Esophagus mucosa (tissue), 1 donor: Measurements from ENCODE around the gene PXK. TPM values are rescaled to one million over a fixed set of nuclear protein-coding genes. Genes with fewer than 3 reads are reported as not detected.
"Not testable (repeated sequence)": the region's sequence is repeated elsewhere in the genome, so short reads cannot be mapped to it uniquely, and the experiment has no call there.

Experiments
- ATAC-seq: fragments of 200-7000 bp; cut with Tn5 transposase; one replicate; pipeline ENCODE4 v1.9.1; 2020
- total RNA-seq: library from RNA; stranded (reverse); gene quantifications from one replicate; pipeline ENCODE4 v1.2.4, GENCODE V29; 2023
- donor health status: DM: yes; HTN: yes; CAD: no.

The PXK gene
- total RNA-seq = 14.2 TPM

DNA sequence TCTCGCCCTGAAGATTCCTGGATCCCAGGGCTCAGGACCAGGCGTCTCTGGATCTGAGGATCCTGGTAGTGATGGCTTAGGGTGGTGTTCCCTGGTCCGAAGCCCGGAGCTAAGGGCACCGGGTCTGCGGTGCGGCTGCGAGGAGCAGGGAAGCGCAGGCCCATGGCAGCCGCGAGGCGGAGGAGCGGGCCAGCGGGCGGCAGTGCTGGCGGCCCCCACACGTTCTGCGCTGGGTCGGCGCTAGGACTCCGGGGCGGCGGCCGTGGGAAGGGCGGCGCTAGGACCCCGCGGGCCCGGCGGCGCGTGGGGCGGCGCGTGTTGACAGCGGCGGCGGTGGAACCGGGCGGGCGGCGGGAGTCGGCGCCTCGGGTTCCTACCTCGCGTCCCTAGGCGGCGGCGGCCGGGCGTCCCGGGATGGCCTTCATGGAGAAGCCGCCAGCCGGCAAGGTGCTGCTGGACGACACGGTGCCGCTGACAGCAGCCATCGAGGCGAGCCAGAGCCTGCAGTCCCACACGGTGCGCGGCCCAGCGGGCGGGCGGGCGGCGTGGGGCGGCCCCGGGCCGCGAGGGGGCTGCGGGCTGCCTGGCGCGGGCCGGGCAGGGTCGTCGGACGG lies at the start of gene PXK:
Gene PXK, plus strand, starts transcription at position 318 of the 614 bp plus-strand sequence. Its CDS starts 97 bp downstream, at position 415.
- peak; percentile 87 for ATAC-seq

DNA sequence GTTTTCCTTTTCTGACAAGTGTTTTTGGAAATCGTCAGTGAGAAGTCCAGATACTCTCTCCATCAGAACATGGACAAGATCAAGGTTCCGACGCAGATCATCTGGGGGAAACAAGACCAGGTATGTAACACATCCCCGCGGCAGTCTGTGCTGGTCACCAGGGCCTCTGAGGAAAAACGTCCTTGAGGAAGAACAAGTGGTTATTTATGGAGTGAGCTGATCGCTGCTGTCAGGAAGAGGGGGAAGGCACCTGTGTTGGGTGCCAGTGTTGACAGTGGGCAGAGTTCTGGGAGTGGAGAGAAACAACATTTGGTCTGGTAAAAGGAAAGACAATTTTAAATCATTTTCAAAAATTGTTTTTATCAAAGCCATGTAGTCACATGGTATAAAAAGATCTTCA lies 47.4 kb upstream of the PXK start:
- ATAC-seq = no peak

DNA sequence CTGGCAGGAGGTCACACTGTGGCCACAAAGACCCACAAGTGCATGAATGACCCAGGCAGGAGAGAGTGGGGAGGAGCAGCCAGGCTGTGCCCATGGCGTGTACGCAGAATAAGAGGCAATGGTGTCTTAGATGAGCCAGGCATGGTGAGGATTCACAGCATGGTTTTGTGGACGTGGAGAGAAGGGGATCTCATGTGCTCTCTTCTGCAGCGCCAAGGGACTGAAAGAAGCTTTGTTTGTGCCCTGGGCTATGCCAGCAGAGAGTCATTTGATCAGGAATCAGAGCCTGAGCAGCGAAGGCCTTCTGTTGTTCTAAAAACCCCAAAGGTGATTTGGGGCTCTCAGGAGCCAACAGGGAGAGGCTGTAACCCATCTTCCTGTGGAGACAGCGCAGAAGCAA lies 45.3 kb upstream of the PXK start:
- ATAC-seq = no peak

GRCh38 chr3:58288011-58288728 lies 44.5 kb upstream of the PXK start:
- ATAC-seq = no peak

- not testable (repeated sequence) for ATAC-seq
Observed at GRCh38 chr3:58288964-58289613, 43.6 kb upstream of the PXK start.

DNA sequence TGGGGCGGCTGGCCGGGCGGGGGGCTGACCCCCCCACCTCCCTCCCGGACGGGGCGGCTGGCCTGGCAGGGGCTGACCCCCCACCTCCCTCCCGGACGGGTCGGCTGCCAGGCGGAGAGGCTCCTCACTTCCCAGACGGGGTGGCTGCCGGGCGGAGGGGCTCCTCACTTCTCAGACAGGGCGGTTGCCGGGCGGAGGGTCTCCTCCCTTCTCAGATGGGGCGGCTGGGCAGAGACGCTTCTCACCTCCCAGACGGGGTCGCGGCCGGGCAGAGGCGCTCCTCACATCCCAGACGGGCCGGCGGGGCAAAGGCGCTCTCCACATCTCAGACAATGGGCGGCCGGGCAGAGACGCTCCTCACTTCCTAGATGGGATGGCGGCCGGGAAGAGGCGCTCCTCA lies 42.2 kb upstream of the PXK start:
- not testable (repeated sequence) for ATAC-seq

DNA sequence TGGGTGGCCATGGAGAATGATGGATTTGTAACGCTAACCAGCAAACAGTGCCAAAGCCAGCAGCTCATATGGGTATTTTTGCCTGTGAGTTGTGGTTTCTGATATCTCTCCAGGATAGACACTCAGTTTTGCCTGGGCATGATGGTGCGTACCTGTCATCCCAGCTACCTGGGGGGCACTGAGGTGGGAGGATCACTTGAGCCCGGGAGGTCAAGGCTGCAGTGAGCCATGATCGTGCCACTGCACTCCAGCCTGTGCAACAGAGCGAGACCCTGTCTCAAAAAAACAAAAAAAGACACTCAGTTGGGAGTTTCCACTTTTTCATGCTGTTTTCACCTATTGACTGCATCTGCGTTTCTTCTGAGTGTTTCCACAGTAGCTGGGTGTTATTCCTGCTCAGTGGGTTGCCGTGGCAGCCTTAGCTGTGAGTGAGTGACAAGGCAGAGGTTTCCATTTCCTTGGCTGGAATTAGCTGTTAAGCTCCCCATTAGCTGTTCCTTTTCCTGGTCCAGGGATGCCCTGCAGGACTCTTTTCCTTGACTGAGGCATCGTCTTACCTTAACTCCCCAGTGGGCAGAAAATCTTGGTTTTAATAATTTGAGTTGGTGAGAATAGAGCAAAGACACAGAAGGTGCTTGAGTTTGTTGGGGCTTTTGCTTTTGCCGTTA lies 40.9 kb upstream of the PXK start:
- ATAC-seq = no peak

DNA sequence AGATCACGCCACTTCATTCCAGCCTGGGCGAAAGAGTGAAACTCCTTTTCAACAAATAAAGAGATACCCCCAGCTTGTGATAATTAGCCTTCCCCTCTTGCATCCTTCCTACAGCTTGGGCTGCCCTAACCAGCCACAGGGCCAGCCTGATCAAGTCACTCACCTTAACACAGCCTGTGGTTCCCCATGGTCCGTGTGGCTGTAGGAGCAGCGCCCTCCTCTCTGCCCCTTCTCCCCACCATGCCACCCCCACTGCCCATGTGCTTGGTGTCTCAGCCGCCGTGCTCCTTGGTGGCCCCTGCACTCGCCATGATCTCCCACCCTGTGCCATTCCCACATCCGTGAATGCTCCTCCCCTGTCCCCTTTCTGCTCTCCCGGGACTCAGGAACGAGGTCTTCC lies 39.8 kb upstream of the PXK start:
- peak; percentile 23 for ATAC-seq

DNA sequence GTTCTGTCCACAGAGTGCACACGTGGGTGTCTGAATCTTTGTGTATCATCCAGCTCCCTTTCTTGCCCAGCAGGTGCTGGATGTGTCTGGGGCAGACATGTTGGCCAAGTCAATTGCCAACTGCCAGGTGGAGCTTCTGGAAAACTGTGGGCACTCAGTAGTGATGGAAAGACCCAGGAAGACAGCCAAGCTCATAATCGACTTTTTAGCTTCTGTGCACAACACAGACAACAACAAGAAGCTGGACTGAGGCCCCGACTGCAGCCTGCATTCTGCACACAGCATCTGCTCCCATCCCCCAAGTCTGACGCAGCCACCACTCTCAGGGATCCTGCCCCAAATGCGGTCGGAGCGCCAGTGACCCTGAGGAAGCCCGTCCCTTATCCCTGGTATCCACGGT lies 39.2 kb upstream of the PXK start:
- no peak for ATAC-seq

DNA sequence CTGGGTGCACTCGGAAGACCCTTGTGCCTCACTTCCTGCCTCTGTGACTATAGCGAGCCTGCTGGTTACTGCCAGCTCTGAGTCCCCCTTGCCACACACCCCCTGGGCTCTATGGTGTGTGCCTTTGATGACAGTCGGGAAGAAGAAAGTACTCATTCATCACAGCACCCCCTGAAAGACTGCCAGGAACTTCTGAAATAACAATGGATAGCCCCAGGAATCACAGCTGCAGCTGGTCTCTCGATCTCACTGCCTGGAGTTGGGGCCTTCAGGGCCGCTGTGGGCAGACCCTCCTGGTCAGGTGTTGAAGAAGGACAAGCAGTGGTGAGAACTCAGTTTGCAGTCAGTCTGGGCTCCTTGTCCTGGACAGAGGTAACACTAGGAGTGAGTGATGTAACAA lies 36.4 kb upstream of the PXK start:
- peak; percentile 6 for ATAC-seq

- ATAC-seq = peak; percentile 61
Observed at GRCh38 chr3:58296843-58297242, 35.8 kb upstream of the PXK start.

GRCh38 chr3:58298190-58298589 lies 34.5 kb upstream of the PXK start:
- ATAC-seq = no peak

- ATAC-seq = no peak
Observed at GRCh38 chr3:58299075-58299474, 33.6 kb upstream of the PXK start.

- no peak for ATAC-seq
Observed at GRCh38 chr3:58299839-58300516, 32.7 kb upstream of the PXK start.

- ATAC-seq = peak; percentile 97
Observed at GRCh38 chr3:58305882-58306711, 26.6 kb upstream of the PXK start, which contains the start of the genes HTD2 and RPP14. TSS of gene HTD2 (plus strand) at chr3:58306520. CDS start at chr3:58317614, 11,094 bp downstream. TSS of gene RPP14 (plus strand) at chr3:58306245. CDS start at chr3:58310330, 4,085 bp downstream.

GRCh38 chr3:58307639-58308215 lies 25.0 kb upstream of the PXK start:
- no peak for ATAC-seq

- no peak for ATAC-seq
Observed at GRCh38 chr3:58308728-58309127, 24.0 kb upstream of the PXK start.

GRCh38 chr3:58317811-58318210 lies 14.9 kb upstream of the PXK start:
- no peak for ATAC-seq

DNA sequence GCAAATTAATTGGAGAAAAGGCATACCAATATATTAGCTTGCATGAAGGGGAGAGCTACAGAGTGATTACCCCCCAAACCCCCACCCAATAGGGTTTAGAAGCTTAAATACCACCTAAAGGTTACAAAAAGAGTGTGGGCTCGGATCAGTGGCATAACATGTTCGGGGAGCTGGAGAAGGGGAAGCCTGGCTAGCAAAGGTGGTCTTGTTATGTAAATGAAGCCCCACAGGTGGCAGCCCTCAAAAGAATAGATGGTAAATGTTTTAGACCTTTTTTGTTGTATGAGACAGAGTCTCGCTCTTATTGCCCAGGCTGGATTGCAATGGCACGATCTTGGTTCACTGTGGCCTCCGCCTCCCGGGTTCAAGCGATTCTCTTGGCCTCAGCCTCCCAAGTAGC lies 10.9 kb upstream of the PXK start:
- no peak for ATAC-seq

DNA sequence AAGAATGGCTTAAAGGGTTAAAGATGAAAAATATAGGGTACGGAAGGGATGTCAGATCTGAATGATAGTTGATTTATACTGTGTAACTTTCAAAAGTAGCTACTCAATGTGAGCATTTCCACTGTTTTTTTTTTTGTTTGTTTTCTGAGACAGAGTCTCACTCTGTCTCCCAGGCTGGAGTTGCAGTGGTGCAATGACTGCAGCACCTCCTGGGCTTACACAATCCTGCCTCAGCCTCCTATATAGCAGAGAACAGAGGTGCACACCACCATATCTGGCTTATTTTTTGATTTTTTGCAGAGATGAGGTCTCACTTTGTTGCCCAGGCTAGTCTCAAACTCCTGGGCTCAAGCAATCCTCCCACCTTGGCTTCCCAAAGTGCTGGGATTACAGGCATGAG lies 9.9 kb upstream of the PXK start:
- ATAC-seq = no peak
